ENCODE results near the gene PARD3.

Gene PARD3

DNA sequence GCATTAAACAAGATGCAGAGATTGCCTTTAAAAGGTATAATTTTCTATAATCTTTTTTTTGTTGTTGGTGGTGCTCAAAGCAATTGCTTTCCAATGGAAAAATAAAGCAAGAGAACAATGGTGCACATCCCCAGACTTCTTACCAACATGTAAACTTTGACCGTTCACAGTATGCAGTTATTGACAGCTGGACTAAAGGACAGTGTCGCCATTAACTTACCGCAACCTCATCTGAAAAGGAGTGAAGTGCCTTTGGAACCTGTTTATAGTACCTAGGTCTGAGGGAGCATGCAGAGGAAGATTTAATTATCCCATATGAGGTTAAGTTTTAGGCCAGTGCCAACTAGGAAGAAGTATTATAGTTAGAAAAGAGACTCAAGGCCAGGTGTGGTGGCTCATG is 654.5 kb downstream of the PARD3 start:
- in situ Hi-C loops (cut with HindIII; ENCODE audit: low sequenced_read_pairs): no loop called here
- DNase-seq (ENCODE audit: low read depth): no peak
- no peak for TF ChIP-seq CTCF (IDR thresholded peaks at IDR 0.05; ENCODE audit: low read depth, low read length, missing control alignments)
- H3K4me3 ChIP-seq (ENCODE audit: low read depth, low read length): no peak overlapping the region

DNA sequence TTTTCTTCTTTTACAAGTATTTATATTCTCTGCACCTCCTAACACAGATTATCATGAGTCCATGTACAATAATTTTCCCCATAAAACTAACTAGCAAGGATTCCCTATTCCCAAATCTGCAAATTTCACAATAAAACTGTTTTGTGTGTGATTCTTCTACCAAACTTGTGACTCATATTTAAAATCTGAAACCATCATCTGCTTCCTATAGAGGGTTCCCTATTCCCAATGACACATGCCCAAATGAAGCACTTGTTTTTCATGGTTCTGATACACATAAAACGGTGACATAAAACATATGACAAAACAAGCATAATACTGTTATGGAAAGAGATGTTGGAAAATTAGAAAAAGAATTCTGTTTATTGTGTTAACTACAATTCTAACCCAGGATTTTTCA is 657.6 kb downstream of the PARD3 start:
- DNase-seq (ENCODE audit: low read depth): no peak
- no peak for TF ChIP-seq CTCF (IDR thresholded peaks at IDR 0.05; ENCODE audit: low read depth, low read length, missing control alignments)
- in situ Hi-C loops (cut with HindIII; ENCODE audit: low sequenced_read_pairs): no loop called here

DNA sequence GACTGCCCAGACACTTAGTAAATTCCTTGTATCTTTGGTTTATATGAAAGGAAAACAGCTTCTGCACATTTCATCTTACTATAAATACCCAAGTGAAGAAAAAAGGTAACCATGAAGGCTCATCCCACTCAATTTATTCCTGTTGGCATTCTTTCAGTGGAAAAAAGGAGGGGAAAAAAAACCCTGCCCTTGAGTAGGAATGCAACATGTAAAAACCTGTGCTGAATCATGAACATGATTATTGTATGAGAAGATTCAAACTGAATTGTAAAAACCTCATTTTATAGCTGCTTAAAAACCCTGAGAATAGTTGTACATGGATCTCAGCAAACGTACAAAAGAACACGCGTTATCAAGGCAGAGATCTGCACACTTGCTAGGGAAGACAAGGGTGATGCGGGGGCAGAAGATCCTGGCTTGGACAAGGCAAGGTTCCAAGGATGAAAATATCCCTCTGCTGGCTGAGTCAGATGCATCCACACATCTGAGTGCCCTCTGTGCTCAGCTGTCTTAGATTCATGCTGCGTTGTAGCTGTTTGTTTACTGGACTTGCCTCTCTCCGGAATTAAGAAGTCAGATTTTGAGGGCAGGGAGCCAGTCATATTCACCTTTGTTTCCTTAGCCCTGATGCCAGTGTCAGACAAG is 658.2 kb downstream of the PARD3 start:
- no peak overlapping the region for H3K4me3 ChIP-seq (ENCODE audit: low read depth, low read length)
- DNase-seq (ENCODE audit: low read depth): no peak
- no peak for TF ChIP-seq CTCF (IDR thresholded peaks at IDR 0.05; ENCODE audit: low read depth, low read length, missing control alignments)
- in situ Hi-C loops (cut with HindIII; ENCODE audit: low sequenced_read_pairs): no loop called here

More for the DNA sequence above, 657.6 kb downstream of the PARD3 start:
- H3K4me3 ChIP-seq (ENCODE audit: low read depth, low read length): no peak overlapping the region

- in situ Hi-C loops (cut with HindIII; ENCODE audit: low sequenced_read_pairs): no loop called here
Measured at GRCh38 chr10:34155812-34156211, 659.3 kb downstream of the PARD3 start.

GRCh38 chr10:34154383-34154900 is 660.7 kb downstream of the PARD3 start:
- TF ChIP-seq CTCF (IDR thresholded peaks at IDR 0.05; ENCODE audit: low read depth, low read length, missing control alignments): no peak
- DNase-seq (ENCODE audit: low read depth): no peak
- H3K4me3 ChIP-seq (ENCODE audit: low read depth, low read length): no peak overlapping the region
- in situ Hi-C loops (cut with HindIII; ENCODE audit: low sequenced_read_pairs): no loop called here

More at GRCh38 chr10:34155812-34156211, 659.3 kb downstream of the PARD3 start:
- H3K4me3 ChIP-seq (ENCODE audit: low read depth, low read length): no peak overlapping the region
- no peak for DNase-seq (ENCODE audit: low read depth)
- no peak for TF ChIP-seq CTCF (IDR thresholded peaks at IDR 0.05; ENCODE audit: low read depth, low read length, missing control alignments)

- TF ChIP-seq CTCF (IDR thresholded peaks at IDR 0.05; ENCODE audit: low read depth, low read length, missing control alignments): no peak
- in situ Hi-C loops (cut with HindIII; ENCODE audit: low sequenced_read_pairs): no loop called here
- DNase-seq (ENCODE audit: low read depth): no peak
Measured at GRCh38 chr10:34153663-34154382, 661.3 kb downstream of the PARD3 start.

More at GRCh38 chr10:34153663-34154382, 661.3 kb downstream of the PARD3 start:
- H3K4me3 ChIP-seq (ENCODE audit: low read depth, low read length): no peak overlapping the region
